ENCODE results near the gene PRKAG2.

PRKAG2 gene

GRCh38 chr7:151869109-151869428 is 7.8 kb downstream of the PRKAG2 start:
- no peak overlapping the region for H3K4me3 ChIP-seq (ENCODE audit: low read depth, low read length)
- DNase-seq (ENCODE audit: low read depth): no peak
- TF ChIP-seq CTCF (IDR thresholded peaks at IDR 0.05; ENCODE audit: insufficient read depth, low read depth, low read length, missing control alignments): no peak

GRCh38 chr7:151868396-151869108 is 8.4 kb downstream of the PRKAG2 start:
- H3K4me3 ChIP-seq (ENCODE audit: low read depth, low read length): no peak overlapping the region
- DNase-seq (ENCODE audit: low read depth): no peak
- TF ChIP-seq CTCF (IDR thresholded peaks at IDR 0.05; ENCODE audit: insufficient read depth, low read depth, low read length, missing control alignments): no peak

- DNase-seq (ENCODE audit: low read depth): no peak
These were observed 9.0 kb downstream of the PRKAG2 start for GRCh38 chr7:151867912-151868311.

GRCh38 chr7:151866761-151867655 is 9.9 kb downstream of the PRKAG2 start:
- no peak overlapping the region for H3K4me3 ChIP-seq (ENCODE audit: low read depth, low read length)
- DNase-seq (ENCODE audit: low read depth): no peak
- TF ChIP-seq CTCF (IDR thresholded peaks at IDR 0.05; ENCODE audit: insufficient read depth, low read depth, low read length, missing control alignments): no peak

More at GRCh38 chr7:151867912-151868311, 9.0 kb downstream of the PRKAG2 start:
- no peak overlapping the region for H3K4me3 ChIP-seq (ENCODE audit: low read depth, low read length)
- TF ChIP-seq CTCF (IDR thresholded peaks at IDR 0.05; ENCODE audit: insufficient read depth, low read depth, low read length, missing control alignments): no peak

GRCh38 chr7:151866028-151866427 is 10.9 kb downstream of the PRKAG2 start:
- DNase-seq (ENCODE audit: low read depth): no peak
- no peak overlapping the region for H3K4me3 ChIP-seq (ENCODE audit: low read depth, low read length)
- TF ChIP-seq CTCF (IDR thresholded peaks at IDR 0.05; ENCODE audit: insufficient read depth, low read depth, low read length, missing control alignments): no peak

- H3K4me3 ChIP-seq (ENCODE audit: low read depth, low read length): no peak overlapping the region
- DNase-seq (ENCODE audit: low read depth): no peak
- TF ChIP-seq CTCF (IDR thresholded peaks at IDR 0.05; ENCODE audit: insufficient read depth, low read depth, low read length, missing control alignments): no peak
These were observed 11.7 kb downstream of the PRKAG2 start for GRCh38 chr7:151865070-151865670.
